ENCODE data around the gene ABCA13.

Gene ABCA13

GRCh38 chr7:48438206-48438605, 266.9 kb downstream of the ABCA13 start:
- TF ChIP-seq, protein P1, sequence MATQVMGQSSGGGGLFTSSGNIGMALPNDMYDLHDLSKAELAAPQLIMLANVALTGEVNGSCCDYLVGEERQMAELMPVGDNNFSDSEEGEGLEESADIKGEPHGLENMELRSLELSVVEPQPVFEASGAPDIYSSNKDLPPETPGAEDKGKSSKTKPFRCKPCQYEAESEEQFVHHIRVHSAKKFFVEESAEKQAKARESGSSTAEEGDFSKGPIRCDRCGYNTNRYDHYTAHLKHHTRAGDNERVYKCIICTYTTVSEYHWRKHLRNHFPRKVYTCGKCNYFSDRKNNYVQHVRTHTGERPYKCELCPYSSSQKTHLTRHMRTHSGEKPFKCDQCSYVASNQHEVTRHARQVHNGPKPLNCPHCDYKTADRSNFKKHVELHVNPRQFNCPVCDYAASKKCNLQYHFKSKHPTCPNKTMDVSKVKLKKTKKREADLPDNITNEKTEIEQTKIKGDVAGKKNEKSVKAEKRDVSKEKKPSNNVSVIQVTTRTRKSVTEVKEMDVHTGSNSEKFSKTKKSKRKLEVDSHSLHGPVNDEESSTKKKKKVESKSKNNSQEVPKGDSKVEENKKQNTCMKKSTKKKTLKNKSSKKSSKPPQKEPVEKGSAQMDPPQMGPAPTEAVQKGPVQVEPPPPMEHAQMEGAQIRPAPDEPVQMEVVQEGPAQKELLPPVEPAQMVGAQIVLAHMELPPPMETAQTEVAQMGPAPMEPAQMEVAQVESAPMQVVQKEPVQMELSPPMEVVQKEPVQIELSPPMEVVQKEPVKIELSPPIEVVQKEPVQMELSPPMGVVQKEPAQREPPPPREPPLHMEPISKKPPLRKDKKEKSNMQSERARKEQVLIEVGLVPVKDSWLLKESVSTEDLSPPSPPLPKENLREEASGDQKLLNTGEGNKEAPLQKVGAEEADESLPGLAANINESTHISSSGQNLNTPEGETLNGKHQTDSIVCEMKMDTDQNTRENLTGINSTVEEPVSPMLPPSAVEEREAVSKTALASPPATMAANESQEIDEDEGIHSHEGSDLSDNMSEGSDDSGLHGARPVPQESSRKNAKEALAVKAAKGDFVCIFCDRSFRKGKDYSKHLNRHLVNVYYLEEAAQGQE (IDR thresholded peaks at IDR 0.05; ENCODE audit: insufficient read depth in 1 of 2, low read depth in 2 of 2, low read length in 2 of 2) = no peak
- TF ChIP-seq SIN3A (IDR thresholded peaks at IDR 0.05; ENCODE audit: borderline replicate concordance, insufficient read depth, low read length) = no peak
- no peak for TF ChIP-seq FOXP2 (optimal IDR thresholded peaks at IDR 0.05; ENCODE audit: borderline replicate concordance, extremely low read depth, extremely low read length, insufficient read depth)
- no peak for TF ChIP-seq POLR2AphosphoS5 (IDR thresholded peaks at IDR 0.05; ENCODE audit: low read depth, low read length)
- no peak for TF ChIP-seq TAF1 (IDR thresholded peaks at IDR 0.05; ENCODE audit: borderline replicate concordance, insufficient read depth, low read length)

GRCh38 chr7:48441848-48442492, 270.7 kb downstream of the ABCA13 start:
- TF ChIP-seq, protein P1 (IDR thresholded peaks at IDR 0.05; ENCODE audit: insufficient read depth in 1 of 2, low read depth in 2 of 2, low read length in 2 of 2) = no peak
- TF ChIP-seq POLR2AphosphoS5 (IDR thresholded peaks at IDR 0.05; ENCODE audit: low read depth, low read length) = no peak
- TF ChIP-seq FOXP2 (optimal IDR thresholded peaks at IDR 0.05; ENCODE audit: borderline replicate concordance, extremely low read depth, extremely low read length, insufficient read depth) = no peak
- TF ChIP-seq TAF1 (IDR thresholded peaks at IDR 0.05; ENCODE audit: borderline replicate concordance, insufficient read depth, low read length) = no peak
- TF ChIP-seq SIN3A (IDR thresholded peaks at IDR 0.05; ENCODE audit: borderline replicate concordance, insufficient read depth, low read length) = no peak

- TF ChIP-seq SIN3A (IDR thresholded peaks at IDR 0.05; ENCODE audit: borderline replicate concordance, insufficient read depth, low read length) (no peak), FOXP2 (optimal IDR thresholded peaks at IDR 0.05; ENCODE audit: borderline replicate concordance, extremely low read depth, extremely low read length, insufficient read depth) (no peak), TAF1 (IDR thresholded peaks at IDR 0.05; ENCODE audit: borderline replicate concordance, insufficient read depth, low read length) (no peak)
- TF ChIP-seq, protein P1 (IDR thresholded peaks at IDR 0.05; ENCODE audit: insufficient read depth in 1 of 2, low read depth in 2 of 2, low read length in 2 of 2) = no peak
Measured at GRCh38 chr7:48443051-48443450, 271.8 kb downstream of the ABCA13 start.

DNA sequence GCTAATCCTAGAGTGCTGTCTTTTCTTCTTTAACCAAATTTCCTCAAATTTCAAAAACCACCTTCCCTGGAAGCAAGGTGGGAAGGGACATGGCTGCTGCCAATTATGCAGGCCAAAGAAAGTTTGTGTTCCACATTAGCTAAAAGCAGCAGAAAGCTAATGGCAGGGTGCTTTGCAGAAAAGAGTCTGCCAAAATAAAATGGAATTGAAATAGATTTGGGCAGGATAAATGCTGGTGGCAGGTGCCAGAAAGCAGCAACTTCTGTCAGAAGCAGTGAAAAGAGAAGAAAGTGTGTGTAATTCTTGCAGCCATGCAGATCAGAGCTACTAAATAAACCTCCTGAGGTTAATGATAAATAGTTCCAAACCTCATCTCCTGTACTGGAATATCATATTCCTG, 275.5 kb downstream of the ABCA13 start:
- TF ChIP-seq TAF1 (IDR thresholded peaks at IDR 0.05; ENCODE audit: borderline replicate concordance, insufficient read depth, low read length) = no peak
- no peak for TF ChIP-seq SIN3A (IDR thresholded peaks at IDR 0.05; ENCODE audit: borderline replicate concordance, insufficient read depth, low read length)
- no peak for TF ChIP-seq FOXP2 (optimal IDR thresholded peaks at IDR 0.05; ENCODE audit: borderline replicate concordance, extremely low read depth, extremely low read length, insufficient read depth)
- TF ChIP-seq, protein P1 (IDR thresholded peaks at IDR 0.05; ENCODE audit: insufficient read depth in 1 of 2, low read depth in 2 of 2, low read length in 2 of 2) = no peak
- TF ChIP-seq POLR2AphosphoS5 (IDR thresholded peaks at IDR 0.05; ENCODE audit: low read depth, low read length) = no peak
